ENCODE measurements around the gene ANKRD10. TPM values are rescaled to one million over a fixed set of nuclear protein-coding genes. Genes with fewer than 3 reads are reported as not detected.
A peak's percentile ranks its signal among the peaks of the same experiment; 100 is the strongest.

ANKRD10 gene
- total and polyA plus RNA-seq, 3 donors from 2014 or later: 65.2 to 180 (median 132) TPM

DNA sequence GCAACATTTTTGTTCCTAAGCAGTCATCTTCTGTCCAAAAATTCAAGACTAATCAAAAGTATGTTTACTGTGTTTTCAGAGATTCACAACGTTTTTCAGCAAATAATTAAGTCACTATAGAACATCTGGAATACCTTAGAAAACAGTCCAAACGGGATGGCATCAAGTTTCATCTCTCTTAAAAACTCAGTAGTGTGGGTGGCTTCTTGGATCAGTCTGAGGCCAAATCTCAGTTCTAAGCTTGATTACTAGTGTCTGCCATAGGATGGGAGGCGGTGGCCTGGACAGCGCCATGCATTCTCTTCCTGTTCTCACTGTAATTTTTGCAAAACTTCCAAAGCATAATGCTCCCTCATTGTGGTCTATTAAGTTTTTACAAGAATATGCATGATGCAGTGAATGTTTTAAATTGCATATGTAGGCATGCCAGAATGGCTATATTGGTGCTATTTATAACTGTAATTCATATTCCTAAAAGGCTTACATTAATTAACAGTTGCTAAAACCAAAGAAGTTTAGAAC, 37.1 kb downstream of the ANKRD10 start:
- H3K4me3 ChIP-seq: no peak overlapping the region
- intact Hi-C loops (cut with DNase I; ENCODE audit: low total_unique reads): no loop called here
- peaks cover 7% of the 10 kb centered on the region for H3K4me1 ChIP-seq
- H3K27me3 ChIP-seq: no peaks in the 10 kb centered on the region
- WGBS, 2 donors: 50 to 59% methylated on average over 4 of the region's 4 CpGs
- TF ChIP-seq POLR2A (IDR thresholded peaks at IDR 0.05): no peak
- TF ChIP-seq, protein P1, sequence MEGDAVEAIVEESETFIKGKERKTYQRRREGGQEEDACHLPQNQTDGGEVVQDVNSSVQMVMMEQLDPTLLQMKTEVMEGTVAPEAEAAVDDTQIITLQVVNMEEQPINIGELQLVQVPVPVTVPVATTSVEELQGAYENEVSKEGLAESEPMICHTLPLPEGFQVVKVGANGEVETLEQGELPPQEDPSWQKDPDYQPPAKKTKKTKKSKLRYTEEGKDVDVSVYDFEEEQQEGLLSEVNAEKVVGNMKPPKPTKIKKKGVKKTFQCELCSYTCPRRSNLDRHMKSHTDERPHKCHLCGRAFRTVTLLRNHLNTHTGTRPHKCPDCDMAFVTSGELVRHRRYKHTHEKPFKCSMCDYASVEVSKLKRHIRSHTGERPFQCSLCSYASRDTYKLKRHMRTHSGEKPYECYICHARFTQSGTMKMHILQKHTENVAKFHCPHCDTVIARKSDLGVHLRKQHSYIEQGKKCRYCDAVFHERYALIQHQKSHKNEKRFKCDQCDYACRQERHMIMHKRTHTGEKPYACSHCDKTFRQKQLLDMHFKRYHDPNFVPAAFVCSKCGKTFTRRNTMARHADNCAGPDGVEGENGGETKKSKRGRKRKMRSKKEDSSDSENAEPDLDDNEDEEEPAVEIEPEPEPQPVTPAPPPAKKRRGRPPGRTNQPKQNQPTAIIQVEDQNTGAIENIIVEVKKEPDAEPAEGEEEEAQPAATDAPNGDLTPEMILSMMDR (IDR thresholded peaks at IDR 0.05): no peak
- DNase-seq: no peak
- H3K27ac ChIP-seq: no peak overlapping the region
- no peaks in the 10 kb centered on the region for H3K9me3 ChIP-seq
- no peaks in the 10 kb centered on the region for H3K36me3 ChIP-seq (ENCODE audit: low read depth, missing control alignments)

DNA sequence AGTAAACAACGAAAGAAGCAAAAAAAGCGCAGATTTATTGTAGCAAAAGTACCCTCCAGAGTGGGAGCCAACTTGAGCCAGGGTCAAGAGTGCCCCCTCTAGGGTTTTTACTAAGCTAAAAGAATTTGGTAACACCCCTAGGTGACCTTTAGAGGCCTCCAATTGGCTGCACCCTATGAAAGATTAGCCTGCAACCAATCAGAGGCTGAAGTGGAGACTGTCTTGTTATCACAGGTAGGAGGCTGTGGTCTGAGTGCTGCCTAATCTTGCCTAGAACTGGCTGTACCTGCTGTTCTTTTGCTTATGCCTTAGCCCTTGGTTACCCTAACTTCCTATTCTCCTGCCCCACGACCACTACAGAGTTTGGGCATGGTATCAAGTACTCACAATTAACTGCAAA, 38.3 kb downstream of the ANKRD10 start:
- Histone ChIP-seq H3K27me3 (no peaks in the 10 kb centered on the region), H3K27ac (no peak overlapping the region), H3K36me3 (ENCODE audit: low read depth, missing control alignments) (no peaks in the 10 kb centered on the region), H3K9me3 (no peaks in the 10 kb centered on the region), H3K4me3 (no peak overlapping the region), H3K4me1 (peaks cover 9% of the 10 kb centered on the region)
- DNase-seq: no peak
- intact Hi-C loops (cut with DNase I; ENCODE audit: low total_unique reads): no loop called here
- TF ChIP-seq, protein P1 (IDR thresholded peaks at IDR 0.05): no peak
- 85 to 87% methylated on average over 3 of the region's 3 CpGs for WGBS, 2 donors

DNA sequence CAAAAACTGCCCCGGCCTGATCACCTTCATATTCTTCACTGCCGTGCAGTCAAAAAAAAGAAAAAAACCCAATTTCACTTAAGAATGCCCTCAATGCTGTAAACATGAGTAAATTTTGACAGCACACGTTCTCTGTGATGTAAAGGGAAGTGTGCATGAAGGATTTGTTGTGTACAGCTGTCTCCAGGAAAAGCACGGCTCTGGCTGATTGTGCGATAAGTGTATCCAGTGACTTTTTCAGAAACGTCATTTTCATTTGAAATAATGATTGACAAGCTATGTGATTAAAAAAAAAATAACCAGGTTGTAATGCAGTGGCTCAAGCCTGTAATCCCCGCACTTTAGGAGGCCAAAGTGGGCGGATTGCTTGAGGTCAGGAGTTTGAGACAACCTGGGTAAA, 39.6 kb downstream of the ANKRD10 start:
- H3K27me3 ChIP-seq: no peaks in the 10 kb centered on the region
- H3K4me1 ChIP-seq: peaks cover 14% of the 10 kb centered on the region
- no peak overlapping the region for H3K4me3 ChIP-seq
- TF ChIP-seq POLR2A (IDR thresholded peaks at IDR 0.05): no peak
- TF ChIP-seq, protein P1 (IDR thresholded peaks at IDR 0.05): no peak
- H3K36me3 ChIP-seq (ENCODE audit: low read depth, missing control alignments): no peaks in the 10 kb centered on the region
- H3K27ac ChIP-seq: no peak overlapping the region
- 50 to 58% methylated on average over 8 of the region's 8 CpGs for WGBS, 2 donors
- no peak for DNase-seq
- intact Hi-C loops (cut with DNase I; ENCODE audit: low total_unique reads): no loop called here
- H3K9me3 ChIP-seq: no peaks in the 10 kb centered on the region

DNA sequence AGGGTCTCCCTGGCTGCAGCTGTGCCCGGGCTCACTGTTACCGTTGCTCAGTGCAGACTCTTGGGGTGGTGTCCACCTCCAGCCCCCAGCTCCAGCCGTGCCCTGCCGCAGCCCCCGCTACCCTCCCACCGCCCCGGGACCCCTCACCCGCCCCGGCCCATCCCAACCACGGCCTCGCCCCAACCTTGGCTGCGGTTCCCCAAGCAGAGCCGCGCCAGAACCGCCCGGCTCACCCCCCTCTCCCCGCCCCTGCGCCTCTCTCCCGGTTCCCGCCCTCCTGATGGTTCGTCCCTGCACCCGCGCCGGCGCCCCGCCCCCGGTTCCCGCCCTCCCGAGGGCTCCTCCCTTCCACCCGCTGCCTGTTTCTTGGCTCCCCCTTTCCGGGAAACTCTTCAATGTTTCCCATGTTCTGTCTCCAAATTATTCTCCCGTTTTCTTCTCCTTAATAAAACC, 40.3 kb downstream of the ANKRD10 start:
- DNase-seq: peak; percentile 84
- Histone ChIP-seq H3K27me3 (no peaks in the 10 kb centered on the region), H3K4me1 (peaks cover 14% of the 10 kb centered on the region), H3K27ac (no peak overlapping the region), H3K36me3 (ENCODE audit: low read depth, missing control alignments) (no peaks in the 10 kb centered on the region), H3K9me3 (no peaks in the 10 kb centered on the region), H3K4me3 (peak overlapping the region; percentile 31 to 49)
- intact Hi-C loops (cut with DNase I; ENCODE audit: low total_unique reads): no loop called here
- WGBS, 2 donors: 0 to 2% methylated on average over 27 to 32 of the region's 32 CpGs
- no peak for TF ChIP-seq POLR2A (IDR thresholded peaks at IDR 0.05)
- TF ChIP-seq, protein P1 (IDR thresholded peaks at IDR 0.05): no peak
